Measurements from ENCODE around the gene DLG5. TPM values are rescaled to one million over a fixed set of nuclear protein-coding genes. Genes with fewer than 3 reads are reported as not detected.

DLG5 gene
- total and polyA plus RNA-seq, 11 donors: 5.2 to 27.1 (median 12.8) TPM

DNA sequence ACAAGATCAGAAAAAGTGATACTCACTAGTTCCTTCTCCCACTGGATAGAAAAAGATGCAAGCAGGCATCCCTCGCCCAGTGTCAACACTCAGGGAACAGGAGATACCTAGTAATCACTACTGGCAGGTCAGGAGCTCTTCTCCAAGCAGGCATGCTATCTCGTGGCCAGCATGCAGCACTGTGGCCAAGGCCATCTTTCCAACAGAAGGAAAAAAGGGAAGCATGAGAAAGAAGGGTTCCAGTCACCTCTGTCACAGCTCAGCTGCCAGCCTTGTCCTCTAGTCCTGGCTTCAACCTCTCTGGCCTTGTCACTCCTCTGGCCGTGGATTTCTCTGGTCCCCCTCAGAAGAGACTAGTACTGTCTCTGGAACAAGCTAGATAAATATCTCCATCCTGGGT, 45.3 kb downstream of the DLG5 start:
- H3K4me1 ChIP-seq: peaks cover 0 to 32% (median 18%) of the 10 kb centered on the region in 12 donors
- WGBS, 4 donors: 68 to 84% (median 78%) methylated on average over 3 of the region's 3 CpGs
- H3K36me3 ChIP-seq: no peaks in the 10 kb centered on the region
- intact Hi-C loops (cut with DNase I): no loop called here
- DNase-seq (no peak), ATAC-seq (no peak)
- H3K27ac ChIP-seq: no peak overlapping the region
- H3K9me3 ChIP-seq: no peaks in the 10 kb centered on the region
- no peak overlapping the region for H3K4me3 ChIP-seq
- H3K27me3 ChIP-seq: no peaks in the 10 kb centered on the region
- TF ChIP-seq, protein P1, sequence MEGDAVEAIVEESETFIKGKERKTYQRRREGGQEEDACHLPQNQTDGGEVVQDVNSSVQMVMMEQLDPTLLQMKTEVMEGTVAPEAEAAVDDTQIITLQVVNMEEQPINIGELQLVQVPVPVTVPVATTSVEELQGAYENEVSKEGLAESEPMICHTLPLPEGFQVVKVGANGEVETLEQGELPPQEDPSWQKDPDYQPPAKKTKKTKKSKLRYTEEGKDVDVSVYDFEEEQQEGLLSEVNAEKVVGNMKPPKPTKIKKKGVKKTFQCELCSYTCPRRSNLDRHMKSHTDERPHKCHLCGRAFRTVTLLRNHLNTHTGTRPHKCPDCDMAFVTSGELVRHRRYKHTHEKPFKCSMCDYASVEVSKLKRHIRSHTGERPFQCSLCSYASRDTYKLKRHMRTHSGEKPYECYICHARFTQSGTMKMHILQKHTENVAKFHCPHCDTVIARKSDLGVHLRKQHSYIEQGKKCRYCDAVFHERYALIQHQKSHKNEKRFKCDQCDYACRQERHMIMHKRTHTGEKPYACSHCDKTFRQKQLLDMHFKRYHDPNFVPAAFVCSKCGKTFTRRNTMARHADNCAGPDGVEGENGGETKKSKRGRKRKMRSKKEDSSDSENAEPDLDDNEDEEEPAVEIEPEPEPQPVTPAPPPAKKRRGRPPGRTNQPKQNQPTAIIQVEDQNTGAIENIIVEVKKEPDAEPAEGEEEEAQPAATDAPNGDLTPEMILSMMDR (IDR thresholded peaks at IDR 0.05): no peak
- no peak for TF ChIP-seq POLR2A (IDR thresholded peaks at IDR 0.05)

DNA sequence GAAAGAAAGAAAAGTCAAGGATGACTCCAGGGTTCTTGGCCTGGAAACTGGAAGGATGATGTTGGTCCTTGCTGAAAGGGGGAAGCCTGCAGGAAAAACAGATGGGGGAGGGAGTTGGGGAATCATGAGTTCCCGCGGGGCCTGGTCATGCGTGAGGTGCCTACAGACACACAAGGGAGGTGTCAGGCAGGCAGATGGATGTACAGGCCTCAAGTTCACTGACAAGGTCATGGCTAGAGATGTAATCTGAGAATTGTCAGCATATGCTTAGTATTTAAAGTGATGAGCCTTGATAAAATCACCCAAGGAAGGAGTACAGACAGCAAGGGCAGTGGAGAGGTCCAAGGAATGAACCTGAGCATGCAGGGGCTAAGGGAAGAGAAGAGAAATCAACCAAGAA, 46.8 kb downstream of the DLG5 start:
- 83 to 94% (median 91%) methylated on average over 3 of the region's 3 CpGs for WGBS, 4 donors
- ATAC-seq (no peak), DNase-seq (no peak)
- Histone ChIP-seq H3K9me3 (no peaks in the 10 kb centered on the region), H3K27me3 (no peaks in the 10 kb centered on the region), H3K36me3 (no peaks in the 10 kb centered on the region), H3K4me3 (no peak overlapping the region), H3K4me1 (peaks cover 0 to 32% (median 17%) of the 10 kb centered on the region in 12 donors), H3K27ac (no peak overlapping the region)
- TF ChIP-seq POLR2A (IDR thresholded peaks at IDR 0.05): no peak
- TF ChIP-seq, protein P1 (IDR thresholded peaks at IDR 0.05): no peak
- intact Hi-C loops (cut with DNase I): no loop called here

DNA sequence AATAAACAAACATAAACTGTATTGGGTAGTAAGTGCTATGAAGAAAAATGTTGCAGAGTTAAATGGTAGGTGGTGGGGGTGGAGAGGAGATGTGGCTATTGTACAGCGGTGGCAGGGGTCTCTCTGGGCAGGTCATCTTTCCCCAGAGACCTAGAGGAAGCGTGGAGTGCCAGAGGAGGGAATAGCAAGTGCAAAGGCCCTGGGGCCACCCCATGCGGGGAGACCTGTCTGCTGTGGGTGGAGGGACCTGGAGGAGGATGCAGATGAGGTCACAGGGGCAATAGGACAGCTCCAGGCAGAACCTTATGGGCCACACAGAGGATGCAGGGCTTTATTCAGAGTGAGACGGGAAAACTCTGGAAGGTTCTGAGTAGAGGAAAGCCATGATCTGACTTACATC, 47.5 kb downstream of the DLG5 start:
- ATAC-seq (no peak), DNase-seq (no peak)
- Histone ChIP-seq H3K27ac (peak overlapping the region in 1 of 12 donors; percentile 75), H3K4me1 (peaks cover 0 to 36% (median 20%) of the 10 kb centered on the region in 12 donors), H3K27me3 (no peaks in the 10 kb centered on the region), H3K9me3 (no peaks in the 10 kb centered on the region), H3K4me3 (no peak overlapping the region), H3K36me3 (no peaks in the 10 kb centered on the region)
- intact Hi-C loops (cut with DNase I): no loop called here
- WGBS, 4 donors: 94 to 97% (median 95%) methylated on average over 4 of the region's 4 CpGs
- TF ChIP-seq POLR2A (IDR thresholded peaks at IDR 0.05): no peak
- TF ChIP-seq, protein P1 (IDR thresholded peaks at IDR 0.05): no peak

DNA sequence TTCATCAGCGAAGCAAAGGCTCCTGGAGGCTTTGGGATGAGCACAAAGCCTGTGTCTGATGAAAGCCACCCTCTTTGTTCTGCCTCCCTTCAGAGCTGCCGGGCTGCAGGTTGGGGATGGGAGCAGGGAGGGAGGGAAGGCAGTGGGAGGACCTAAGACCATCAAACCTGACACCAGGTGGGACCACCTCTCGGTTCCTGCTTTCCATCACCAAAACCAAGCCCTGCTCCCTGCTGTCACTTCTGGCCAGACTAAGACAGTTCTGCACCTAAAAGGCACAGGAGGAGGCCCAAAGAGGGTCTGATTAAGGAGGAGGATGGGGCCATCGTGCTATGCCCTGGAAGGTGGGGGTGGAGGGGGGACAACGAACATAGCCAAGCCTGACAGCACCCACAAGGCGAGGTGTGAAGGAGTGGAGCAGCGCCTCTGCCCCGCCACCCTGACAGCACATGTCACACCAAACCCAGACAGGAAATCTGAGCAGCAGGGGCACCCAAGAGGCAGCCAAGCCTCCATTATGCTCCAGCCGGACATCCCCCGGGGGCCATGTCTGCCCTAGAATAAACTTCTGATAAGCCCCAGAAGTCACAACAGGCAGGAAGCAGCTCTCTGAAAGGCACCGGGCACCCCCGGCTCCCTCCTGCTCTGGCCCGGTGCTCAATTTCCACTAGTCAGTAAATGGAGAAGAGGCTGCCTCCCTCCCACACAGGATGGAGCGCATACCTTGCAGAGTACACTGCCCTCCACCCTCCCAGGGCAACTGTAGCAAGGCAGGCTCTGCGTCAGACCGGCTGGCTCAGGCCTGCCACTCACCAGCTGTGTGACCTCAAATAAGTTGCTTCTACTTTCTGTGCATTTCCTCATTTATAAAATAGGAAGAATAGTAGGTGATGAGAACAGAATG, 48.9 kb downstream of the DLG5 start:
- no peaks in the 10 kb centered on the region for H3K36me3 ChIP-seq
- H3K27ac ChIP-seq: peak overlapping the region in 4 of 12 donors; percentile 4 to 75 (median 42)
- no peaks in the 10 kb centered on the region for H3K27me3 ChIP-seq
- no peaks in the 10 kb centered on the region for H3K9me3 ChIP-seq
- peaks cover 0 to 47% (median 27%) of the 10 kb centered on the region in 12 donors for H3K4me1 ChIP-seq
- TF ChIP-seq, protein P1 (IDR thresholded peaks at IDR 0.05): no peak
- no peak for TF ChIP-seq POLR2A (IDR thresholded peaks at IDR 0.05)
- intact Hi-C loops (cut with DNase I): no loop called here
- ATAC-seq: peak; percentile 77 to 85 (median 84)
- 20 to 29% (median 28%) methylated on average over 15 to 16 of the region's 16 CpGs for WGBS, 4 donors
- no peak overlapping the region for H3K4me3 ChIP-seq
- DNase-seq: peak in 4 of 5 donors; percentile 30 to 68 (median 38)

Data from heart left ventricle (tissue), 16 donors.